Glutamatergic neuron (in vitro differentiated cells): Measurements from ENCODE around the gene KCNA3. TPM values are rescaled to one million over a fixed set of nuclear protein-coding genes. Genes with fewer than 3 reads are reported as not detected.

Source experiments
- DNase-seq: peaks from one replicate; pipeline ENCODE4 v3.0.0; 2022
- H3K27ac Mint-ChIP-seq: one replicate; pipeline ENCODE4 v1.8.0; 2020; ENCODE audit warnings: mild to moderate bottlenecking, mixed read lengths, inconsistent platforms; ENCODE audit not compliant: unreplicated experiment
- H3K27me3 Mint-ChIP-seq: one replicate; pipeline ENCODE4 v1.8.0; 2020; ENCODE audit warnings: mild to moderate bottlenecking, moderate library complexity, mixed read lengths, inconsistent platforms; ENCODE audit not compliant: unreplicated experiment
- H3K36me3 Mint-ChIP-seq: one replicate; pipeline ENCODE4 v1.8.0; 2020; ENCODE audit warnings: mild to moderate bottlenecking, mixed read lengths, inconsistent platforms; ENCODE audit not compliant: unreplicated experiment
- H3K4me1 Mint-ChIP-seq: one replicate; pipeline ENCODE4 v1.8.0; 2020; ENCODE audit warnings: mild to moderate bottlenecking, low read depth, mixed read lengths, inconsistent platforms; ENCODE audit not compliant: unreplicated experiment
- H3K4me3 Mint-ChIP-seq: one replicate; pipeline ENCODE4 v1.8.0; 2020; ENCODE audit warnings: mild to moderate bottlenecking, mixed read lengths, inconsistent platforms; ENCODE audit not compliant: unreplicated experiment
- H3K9me3 Mint-ChIP-seq: one replicate; pipeline ENCODE4 v1.8.0; 2020; ENCODE audit warnings: mild to moderate bottlenecking, moderate library complexity, mixed read lengths, inconsistent platforms; ENCODE audit not compliant: unreplicated experiment
- total RNA-seq: library from RNA; stranded (reverse); fragmentation: NEBNext Ultra II Directional; extraction: Animal tissue kit (Norgen Biotek cat#: 25700); gene quantifications from one replicate; pipeline ENCODE4 v1.2.1, GENCODE V29; 2021; ENCODE audit not compliant: unreplicated experiment
- TF ChIP-seq, protein P1 (sequence below): fragments of 200-600 bp; sonication (generic); IDR thresholded peaks from one replicate; pipeline ENCODE4 v1.5.0; 2021; ENCODE audit not compliant: partially characterized antibody, unreplicated experiment

KCNA3 gene
- total RNA-seq, 1 donor from 2014 or later: 2.7 TPM

DNA sequence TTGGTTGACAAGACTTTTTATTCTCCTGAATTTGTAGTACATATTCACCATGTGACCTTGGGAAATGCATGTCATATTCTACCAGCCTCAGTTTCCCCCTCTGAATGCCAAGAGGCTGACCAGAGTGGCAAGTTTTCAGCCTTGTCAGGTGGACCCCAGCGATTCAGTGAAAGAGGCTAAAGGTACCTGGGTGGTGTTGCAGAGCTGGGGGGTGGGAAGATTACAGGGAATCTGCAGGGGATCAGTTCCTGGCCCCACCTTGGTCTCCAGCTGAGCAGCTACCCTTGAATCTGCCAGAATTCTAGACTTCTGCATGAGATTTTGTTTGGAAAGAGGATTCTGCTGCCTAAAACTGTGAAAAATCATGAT lies 40.7 kb downstream of the KCNA3 start:
- Mint-ChIP-seq H3K9me3 (peaks cover 11% of the 10 kb centered on the region), H3K27me3 (peaks cover 5% of the 10 kb centered on the region), H3K36me3 (no peaks in the 10 kb centered on the region), H3K4me1 (peaks cover 23% of the 10 kb centered on the region), H3K4me3 (no peak overlapping the region), H3K27ac (no peak overlapping the region)
- TF ChIP-seq, protein P1, sequence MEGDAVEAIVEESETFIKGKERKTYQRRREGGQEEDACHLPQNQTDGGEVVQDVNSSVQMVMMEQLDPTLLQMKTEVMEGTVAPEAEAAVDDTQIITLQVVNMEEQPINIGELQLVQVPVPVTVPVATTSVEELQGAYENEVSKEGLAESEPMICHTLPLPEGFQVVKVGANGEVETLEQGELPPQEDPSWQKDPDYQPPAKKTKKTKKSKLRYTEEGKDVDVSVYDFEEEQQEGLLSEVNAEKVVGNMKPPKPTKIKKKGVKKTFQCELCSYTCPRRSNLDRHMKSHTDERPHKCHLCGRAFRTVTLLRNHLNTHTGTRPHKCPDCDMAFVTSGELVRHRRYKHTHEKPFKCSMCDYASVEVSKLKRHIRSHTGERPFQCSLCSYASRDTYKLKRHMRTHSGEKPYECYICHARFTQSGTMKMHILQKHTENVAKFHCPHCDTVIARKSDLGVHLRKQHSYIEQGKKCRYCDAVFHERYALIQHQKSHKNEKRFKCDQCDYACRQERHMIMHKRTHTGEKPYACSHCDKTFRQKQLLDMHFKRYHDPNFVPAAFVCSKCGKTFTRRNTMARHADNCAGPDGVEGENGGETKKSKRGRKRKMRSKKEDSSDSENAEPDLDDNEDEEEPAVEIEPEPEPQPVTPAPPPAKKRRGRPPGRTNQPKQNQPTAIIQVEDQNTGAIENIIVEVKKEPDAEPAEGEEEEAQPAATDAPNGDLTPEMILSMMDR: no peak
- no peak for DNase-seq

- no peak overlapping the region for H3K4me3 Mint-ChIP-seq
- TF ChIP-seq, protein P1: no peak
- H3K36me3 Mint-ChIP-seq: no peaks in the 10 kb centered on the region
- H3K4me1 Mint-ChIP-seq: peaks cover 21% of the 10 kb centered on the region
- H3K9me3 Mint-ChIP-seq: peaks cover 11% of the 10 kb centered on the region
- peaks cover 5% of the 10 kb centered on the region for H3K27me3 Mint-ChIP-seq
- no peak overlapping the region for H3K27ac Mint-ChIP-seq
- no peak for DNase-seq
Observed at GRCh38 chr1:110633646-110634030, 41.1 kb downstream of the KCNA3 start.

- Mint-ChIP-seq H3K36me3 (no peaks in the 10 kb centered on the region), H3K27me3 (peaks cover 5% of the 10 kb centered on the region), H3K27ac (no peak overlapping the region), H3K4me3 (no peak overlapping the region), H3K4me1 (peaks cover 10% of the 10 kb centered on the region), H3K9me3 (peaks cover 4% of the 10 kb centered on the region)
- DNase-seq: no peak
- TF ChIP-seq, protein P1: no peak
Observed at GRCh38 chr1:110631836-110632620, 42.7 kb downstream of the KCNA3 start.

DNA sequence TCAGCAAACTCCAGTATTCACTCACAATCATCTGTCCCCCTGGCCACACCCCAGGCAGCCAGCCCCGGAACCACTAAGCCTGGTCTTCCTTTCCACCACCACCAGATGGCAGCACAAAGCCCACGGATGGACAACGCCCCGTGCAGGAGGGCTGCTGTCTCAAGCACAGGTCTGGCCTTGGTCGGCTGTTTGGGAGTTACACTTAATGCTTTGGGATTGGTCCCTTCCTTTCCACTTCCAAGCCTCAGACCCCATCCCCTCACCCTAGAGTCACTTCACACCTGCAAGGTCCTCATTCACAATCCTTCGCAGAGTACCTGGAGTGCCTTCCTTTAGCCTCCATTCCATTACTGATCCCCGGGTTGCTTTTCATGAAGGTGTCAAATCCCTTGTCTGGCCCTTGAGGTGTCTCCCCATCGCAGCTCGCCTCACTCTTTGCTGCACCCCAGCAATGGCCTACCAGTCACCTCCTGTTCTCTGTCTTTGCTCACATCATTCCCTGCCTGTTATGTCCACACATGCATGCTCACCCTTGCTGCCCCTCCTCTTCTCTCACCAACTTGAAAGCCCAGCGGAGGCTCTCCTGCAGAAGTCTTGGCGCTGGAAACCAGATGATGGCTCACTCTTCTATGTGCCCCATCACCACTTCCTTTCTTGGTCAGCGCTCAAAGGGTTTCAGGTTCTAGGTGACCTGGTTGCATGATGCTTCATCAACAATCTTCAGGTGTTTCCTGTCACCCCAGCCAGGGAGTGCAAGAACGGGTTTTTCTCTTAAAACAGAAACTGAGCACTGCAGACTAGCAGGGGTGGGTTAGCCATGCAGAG lies 43.7 kb downstream of the KCNA3 start:
- H3K36me3 Mint-ChIP-seq: no peaks in the 10 kb centered on the region
- TF ChIP-seq, protein P1: peak; percentile 90
- H3K4me3 Mint-ChIP-seq: no peak overlapping the region
- DNase-seq: peak; percentile 88
- H3K27ac Mint-ChIP-seq: no peak overlapping the region
- peaks cover 10% of the 10 kb centered on the region for H3K4me1 Mint-ChIP-seq
- peaks cover 4% of the 10 kb centered on the region for H3K9me3 Mint-ChIP-seq
- H3K27me3 Mint-ChIP-seq: peaks cover 5% of the 10 kb centered on the region
